Right lobe of liver (tissue), 6 donors: ENCODE results near the gene CFAP61. TPM values are rescaled to one million over a fixed set of nuclear protein-coding genes. Genes with fewer than 3 reads are reported as not detected.

Experiments
- ATAC-seq, 4 donors: fragments of 200-7000 bp; cut with Tn5 transposase; one replicate each; pipeline ENCODE4 v1.9.1; 2020; ENCODE audit warnings: mild to moderate bottlenecking in 4 of 4, moderate library complexity in 4 of 4
- DNase-seq, 3 donors: peaks; one replicate each; pipeline ENCODE4 v3.0.0-alpha.2; 2020
- H3K27ac ChIP-seq, 3 donors: fragments of 200-600 bp; one replicate each; pipeline ENCODE4 v1.8.0; 2022
- H3K27me3 ChIP-seq, 2 donors: fragments of 200-600 bp; one replicate each; pipeline ENCODE4 v1.8.0; 2022
- H3K36me3 ChIP-seq, 4 donors: fragments of 200-600 bp; sonication (generic) in 1 of 4; one replicate each; pipeline versions ENCODE4 v1.5.1 to v1.8.0; 2017 to 2022; ENCODE audit warnings: control low read depth in 1 of 4
- H3K4me1 ChIP-seq, 4 donors: fragments of 200-600 bp; sonication (generic) in 1 of 4; one replicate each; pipeline versions ENCODE4 v1.5.1 to v1.8.0; 2017 to 2022; ENCODE audit warnings: control low read depth in 1 of 4
- H3K4me3 ChIP-seq, 3 donors: fragments of 200-600 bp; one replicate each; pipeline ENCODE4 v1.8.0; 2022
- H3K9me3 ChIP-seq, 4 donors: fragments of 200-600 bp; sonication (generic) in 1 of 4; one replicate each; pipeline versions ENCODE4 v1.5.1 to v1.8.0; 2017 to 2022; ENCODE audit warnings: control low read depth in 1 of 4
- CTCF ChIP-seq, 4 donors: fragments of 200-600 bp in 3 of 4; fragments of 450-650 bp in 1 of 4; IDR thresholded peaks; one replicate each; pipeline versions ENCODE4 v1.5.1 to v1.8.0; 2016 to 2022; ENCODE audit warnings: antibody characterized with exemption in 4 of 4, mild to moderate bottlenecking in 2 of 4
- POLR2A ChIP-seq: fragments of 450-650 bp; IDR thresholded peaks from one replicate; pipeline ENCODE4 v1.6.1; 2017; ENCODE audit warnings: antibody characterized with exemption, mild to moderate bottlenecking
- WGBS: methylation state at CpG from one replicate; pipeline ENCODE4 v1.1.6; 2018; ENCODE audit warnings: low coverage, low lambda C conversion rate; ENCODE audit not compliant: insufficient coverage; ENCODE audit errors: missing lambda C conversion rate; 5-methylcytosine and 5-hydroxymethylcytosine counted together
- intact Hi-C, 2 donors: fragments of 100-400 bp; cut with DNase I; formaldehyde crosslinking; loops; one replicate each; pipeline versions ENCODE4 v1.11.2 to v1.14.1; 2022
- total RNA-seq, 6 experiments: library from RNA; depleted of rRNA in 2 of 6; stranded (reverse); fragments of >200 nt in 2 of 6; fragmentation: NEBNext Ultra II Directional in 3 of 6; extraction: Animal tissue kit (Norgen Biotek cat#: 25700) in 3 of 6; gene quantifications; one replicate each; pipeline versions ENCODE4 v1.1.0 to v1.2.4, GENCODE V29; 2016 to 2023
- donor health status: DM: no; HTN: yes; CAD: no.
- donor health status: DM: no; HTN: no; CAD: no.
- donor health status: DM: no; HTN: no; CAD: no.
- donor health status: DM: no; HTN: yes; CAD: no.
- donor health status: DM: no; HTN: yes; CAD: no.

CFAP61 gene
- total RNA-seq, 6 experiments from 2014 or later: not detected

- peaks cover 0 to 7% (median 2%) of the 10 kb centered on the region in 4 donors for H3K36me3 ChIP-seq
- no peak overlapping the region for H3K27ac ChIP-seq
- intact Hi-C loops: no loop called here
- H3K4me1 ChIP-seq: peaks cover 0 to 23% (median 11%) of the 10 kb centered on the region in 4 donors
- TF ChIP-seq POLR2A (no peak), CTCF (IDR thresholded peaks at IDR 0.05) (no peak)
- no peaks in the 10 kb centered on the region for H3K9me3 ChIP-seq
- no peaks in the 10 kb centered on the region for H3K27me3 ChIP-seq
- ATAC-seq: no peak
- no peak for DNase-seq
- no peak overlapping the region for H3K4me3 ChIP-seq
- WGBS: 84% methylated on average over 10 of the region's 11 CpGs
These were observed 31.4 kb upstream of the CFAP61 start for GRCh38 chr20:20020908-20021307.

- peaks cover 0 to 7% (median 2%) of the 10 kb centered on the region in 4 donors for H3K36me3 ChIP-seq
- TF ChIP-seq CTCF (IDR thresholded peaks at IDR 0.05): no peak
- TF ChIP-seq POLR2A: no peak
- H3K9me3 ChIP-seq: no peaks in the 10 kb centered on the region
- peaks cover 0 to 23% (median 6%) of the 10 kb centered on the region in 4 donors for H3K4me1 ChIP-seq
- DNase-seq (no peak), ATAC-seq (no peak)
- H3K27me3 ChIP-seq: no peaks in the 10 kb centered on the region
- no peak overlapping the region for H3K4me3 ChIP-seq
- 91% methylated on average over 6 of the region's 7 CpGs for WGBS
- intact Hi-C loops: no loop called here
- H3K27ac ChIP-seq: no peak overlapping the region
These were observed 30.5 kb upstream of the CFAP61 start for GRCh38 chr20:20021835-20022234.

GRCh38 chr20:20022498-20022897 lies 29.8 kb upstream of the CFAP61 start:
- ATAC-seq: no peak
- Histone ChIP-seq H3K27ac (no peak overlapping the region), H3K9me3 (no peaks in the 10 kb centered on the region), H3K27me3 (no peaks in the 10 kb centered on the region), H3K36me3 (peaks cover 0 to 10% (median 4%) of the 10 kb centered on the region in 4 donors), H3K4me1 (peaks cover 0 to 23% (median 6%) of the 10 kb centered on the region in 4 donors), H3K4me3 (no peak overlapping the region)
- TF ChIP-seq POLR2A: no peak
- TF ChIP-seq CTCF (IDR thresholded peaks at IDR 0.05): no peak
- DNase-seq: no peak
- intact Hi-C loops: no loop called here

- no peak overlapping the region for H3K27ac ChIP-seq
- H3K27me3 ChIP-seq: no peaks in the 10 kb centered on the region
- TF ChIP-seq CTCF (IDR thresholded peaks at IDR 0.05) (no peak), POLR2A (no peak)
- peaks cover 0 to 18% (median 6%) of the 10 kb centered on the region in 4 donors for H3K36me3 ChIP-seq
- H3K9me3 ChIP-seq: no peaks in the 10 kb centered on the region
- no peak for DNase-seq
- no peak overlapping the region for H3K4me3 ChIP-seq
- no peak for ATAC-seq
- 90% methylated on average over 3 of the region's 3 CpGs for WGBS
- peaks cover 0 to 17% (median 6%) of the 10 kb centered on the region in 4 donors for H3K4me1 ChIP-seq
- intact Hi-C loops: no loop called here
These were observed 28.9 kb upstream of the CFAP61 start for GRCh38 chr20:20023395-20023794.

- no peak overlapping the region for H3K27ac ChIP-seq
- no peak for ATAC-seq
- no peaks in the 10 kb centered on the region for H3K27me3 ChIP-seq
- no peak for DNase-seq
- H3K9me3 ChIP-seq: no peaks in the 10 kb centered on the region
- no peak overlapping the region for H3K4me3 ChIP-seq
- H3K36me3 ChIP-seq: peaks cover 0 to 19% (median 6%) of the 10 kb centered on the region in 4 donors
- TF ChIP-seq POLR2A (no peak), CTCF (IDR thresholded peaks at IDR 0.05) (no peak)
- H3K4me1 ChIP-seq: peaks cover 0 to 3% (median 0%) of the 10 kb centered on the region in 4 donors
- intact Hi-C loops: no loop called here
These were observed 27.4 kb upstream of the CFAP61 start for GRCh38 chr20:20024942-20025341.
